ENCODE results near the gene NT5C1B. TPM values are rescaled to one million over a fixed set of nuclear protein-coding genes. Genes with fewer than 3 reads are reported as not detected.

NT5C1B gene
- total and polyA plus RNA-seq, 11 donors: not detected

GRCh38 chr2:18531194-18531593, 58.2 kb downstream of the NT5C1B start:
- Histone ChIP-seq H3K36me3 (no peaks in the 10 kb centered on the region), H3K27ac (no peak overlapping the region), H3K4me1 (peaks cover 0 to 16% (median 6%) of the 10 kb centered on the region in 12 donors), H3K27me3 (no peaks in the 10 kb centered on the region), H3K9me3 (no peaks in the 10 kb centered on the region), H3K4me3 (no peak overlapping the region)
- ATAC-seq: no peak
- DNase-seq: no peak
- intact Hi-C loops (cut with DNase I): no loop called here
- WGBS, 4 donors: 20 to 24% (median 22%) methylated on average over 1 of the region's 1 CpG
- TF ChIP-seq CTCF (IDR thresholded peaks at IDR 0.05): no peak
- TF ChIP-seq POLR2A (IDR thresholded peaks at IDR 0.05): no peak

DNA sequence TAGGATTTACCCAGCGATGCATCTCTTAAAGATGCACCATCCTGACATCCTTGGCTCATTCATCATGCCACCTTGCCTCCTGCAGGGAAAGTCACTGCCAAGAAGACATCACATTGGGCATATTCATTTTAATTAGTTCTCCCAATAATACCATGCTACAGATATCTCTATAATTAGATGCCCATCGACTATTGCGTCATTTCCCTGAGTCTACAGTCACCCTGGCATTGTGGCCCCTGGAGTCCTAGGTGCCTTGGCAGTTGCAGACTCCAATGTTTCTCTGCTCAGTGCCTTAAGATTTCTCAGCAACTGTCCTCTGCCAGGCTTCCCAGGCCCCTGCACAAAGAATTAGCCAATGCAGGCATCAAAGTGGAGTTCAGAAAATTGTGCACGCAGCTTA, 61.5 kb downstream of the NT5C1B start:
- Histone ChIP-seq H3K27ac (no peak overlapping the region), H3K4me1 (peaks cover 0 to 32% (median 12%) of the 10 kb centered on the region in 12 donors), H3K4me3 (no peak overlapping the region), H3K36me3 (no peaks in the 10 kb centered on the region), H3K9me3 (no peaks in the 10 kb centered on the region), H3K27me3 (no peaks in the 10 kb centered on the region)
- WGBS, 4 donors: 62 to 81% (median 70%) methylated on average over 4 of the region's 4 CpGs
- no peak for TF ChIP-seq POLR2A (IDR thresholded peaks at IDR 0.05)
- no peak for TF ChIP-seq CTCF (IDR thresholded peaks at IDR 0.05)
- no peak for DNase-seq
- intact Hi-C loops (cut with DNase I): loop anchor here in 3 of 10 donors (2.0 to 10.0 kb wide), 4 partner anchors 31 to 307 kb away; partner anchors contain the start of gene RDH14 (in 1 of the 3)
- ATAC-seq: no peak

DNA sequence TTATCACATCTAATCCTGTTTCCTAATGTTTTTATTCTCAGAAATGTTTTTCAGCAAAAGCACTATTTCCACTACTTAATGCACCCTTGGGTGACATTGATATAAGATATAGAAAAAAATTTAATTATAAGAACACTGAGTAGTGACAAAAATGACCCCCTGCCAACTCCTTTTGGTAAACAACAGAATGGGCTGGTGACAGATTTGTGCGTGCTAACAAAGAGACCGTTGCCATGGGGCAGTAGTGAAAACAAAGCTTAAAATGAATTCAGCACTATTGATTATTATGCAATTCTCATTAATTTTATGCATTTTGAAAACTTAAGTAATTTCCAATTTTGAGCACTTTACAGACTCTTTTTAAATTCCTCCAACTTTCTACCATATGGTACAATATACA, 62.0 kb downstream of the NT5C1B start:
- no peak for DNase-seq
- Histone ChIP-seq H3K4me3 (no peak overlapping the region), H3K9me3 (no peaks in the 10 kb centered on the region), H3K27me3 (no peaks in the 10 kb centered on the region), H3K4me1 (peaks cover 0 to 32% (median 12%) of the 10 kb centered on the region in 12 donors), H3K27ac (peak overlapping the region in 9 of 12 donors; percentile 42 to 88 (median 81)), H3K36me3 (no peaks in the 10 kb centered on the region)
- intact Hi-C loops (cut with DNase I): loop anchor here in 3 of 10 donors (2.0 to 10.0 kb wide), 4 partner anchors 31 to 307 kb away; partner anchors contain the start of gene RDH14 (in 1 of the 3)
- no peak for ATAC-seq
- TF ChIP-seq POLR2A (IDR thresholded peaks at IDR 0.05) (no peak), CTCF (IDR thresholded peaks at IDR 0.05) (no peak)
- 40 to 51% (median 41%) methylated on average over 2 of the region's 2 CpGs for WGBS, 4 donors

- 26 to 50% (median 39%) methylated on average over 7 of the region's 7 CpGs for whole genome bisulfite sequencing, 4 donors
- Histone ChIP-seq H3K27me3 (no peaks in the 10 kb centered on the region), H3K27ac (peak overlapping the region; percentile 20 to 88 (median 78)), H3K4me1 (peaks cover 0 to 32% (median 12%) of the 10 kb centered on the region in 12 donors), H3K36me3 (no peaks in the 10 kb centered on the region), H3K4me3 (no peak overlapping the region), H3K9me3 (no peaks in the 10 kb centered on the region)
- intact Hi-C loops (cut with DNase I): loop anchor here in 3 of 10 donors (2.0 to 10.0 kb wide), 4 partner anchors 32 to 308 kb away; partner anchors contain the start of gene RDH14 (in 1 of the 3)
- ATAC-seq (peak in 3 of 4 donors; percentile 12 to 25 (median 15)), DNase-seq (peak in 1 of 5 donors; percentile 53)
- TF ChIP-seq CTCF (IDR thresholded peaks at IDR 0.05) (no peak), POLR2A (IDR thresholded peaks at IDR 0.05) (no peak)
Measured at GRCh38 chr2:18526429-18526828, 62.9 kb downstream of the NT5C1B start.
